Peyer's patch (tissue), 4 donors: ENCODE data around the gene FAM241A. TPM values are rescaled to one million over a fixed set of nuclear protein-coding genes. Genes with fewer than 3 reads are reported as not detected.

Experiments used
- total RNA-seq, 4 donors: library from RNA; depleted of rRNA; stranded (reverse); fragments of >200 nt; gene quantifications; one replicate each; pipeline ENCODE4 v1.1.0, GENCODE V29; 2016

Gene FAM241A
- total RNA-seq, 4 donors from 2014 or later: 0.47 to 2.5 (median 1.2) TPM

Other genes starting within 250 kb of the FAM241A start
- 10 to 100 TPM; 18.2 to 46.1 (median 32.5) TPM for gene AP1AR, start 86.3 kb downstream of the FAM241A start, total RNA-seq
- 1 to 10 TPM in 3 of 4 donors, under 1 TPM in 1; 0.47 to 6.8 (median 3.7) TPM for gene TIFA, start 140.4 kb downstream of the FAM241A start, total RNA-seq
- gene ALPK1, start 151.9 kb downstream of the FAM241A start, total RNA-seq: 10 to 100 TPM; 32.0 to 37.0 (median 36.2) TPM